RKO (cell line): ENCODE measurements around the gene COA1.
A peak's percentile ranks its signal among the peaks of the same experiment; 100 is the strongest.
"Not testable (repeated sequence)": the region's sequence is repeated elsewhere in the genome, so short reads cannot be mapped to it uniquely, and the experiment has no call there.

Experiments used
- DNase-seq: peaks from one replicate; pipeline ENCODE4 v3.0.0-alpha.2; 2016; ENCODE audit warnings: low spot score

Gene COA1

GRCh38 chr7:43726466-43726865 is 2.9 kb downstream of the COA1 start:
- no peak for DNase-seq

- DNase-seq = no peak
Observed at GRCh38 chr7:43725251-43725650, 4.1 kb downstream of the COA1 start.

DNA sequence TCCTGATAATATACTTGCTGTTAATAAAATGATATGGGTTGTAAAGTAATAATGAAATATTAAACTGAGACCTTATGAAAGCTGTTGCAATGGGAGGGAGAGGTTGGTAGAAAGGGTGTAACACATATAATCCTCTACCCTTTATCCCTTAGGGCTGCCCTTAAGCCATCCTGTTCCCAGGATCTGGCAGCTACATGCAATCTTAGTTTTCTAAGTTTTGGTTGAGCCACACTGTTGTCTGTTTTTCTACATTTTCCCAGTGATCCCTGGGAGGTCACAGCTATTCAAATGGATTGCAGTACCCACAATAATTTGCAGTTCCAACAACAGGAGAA is 6.3 kb downstream of the COA1 start:
- DNase-seq = no peak

DNA sequence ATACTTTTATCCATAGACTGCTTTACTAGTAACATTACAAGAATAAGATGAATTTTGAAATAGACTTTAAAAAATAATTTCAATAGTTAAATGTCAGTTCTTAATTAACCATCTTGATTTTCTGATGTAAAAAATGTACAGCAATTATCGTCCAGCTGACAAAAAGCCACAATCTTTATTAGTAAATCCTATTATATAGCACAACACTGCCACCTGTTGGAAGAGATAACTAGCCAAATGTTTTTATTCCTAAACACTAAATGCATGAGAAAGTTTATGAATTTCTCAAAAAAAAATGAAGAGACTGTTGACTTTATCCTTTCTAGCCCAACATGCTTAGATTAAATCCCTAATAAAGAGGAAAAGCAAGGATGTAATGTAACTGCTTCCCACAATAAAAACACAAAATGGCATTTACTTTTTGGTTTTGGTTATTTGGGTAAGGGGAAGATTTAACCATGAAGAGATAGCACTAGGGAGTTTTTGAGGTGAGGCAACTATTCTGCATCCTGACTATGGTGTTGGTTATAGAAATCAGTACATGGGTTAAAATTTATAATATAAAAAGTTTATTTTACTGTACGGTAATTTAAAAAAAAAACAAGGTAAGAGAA is 8.0 kb downstream of the COA1 start:
- DNase-seq = peak; percentile 60

DNA sequence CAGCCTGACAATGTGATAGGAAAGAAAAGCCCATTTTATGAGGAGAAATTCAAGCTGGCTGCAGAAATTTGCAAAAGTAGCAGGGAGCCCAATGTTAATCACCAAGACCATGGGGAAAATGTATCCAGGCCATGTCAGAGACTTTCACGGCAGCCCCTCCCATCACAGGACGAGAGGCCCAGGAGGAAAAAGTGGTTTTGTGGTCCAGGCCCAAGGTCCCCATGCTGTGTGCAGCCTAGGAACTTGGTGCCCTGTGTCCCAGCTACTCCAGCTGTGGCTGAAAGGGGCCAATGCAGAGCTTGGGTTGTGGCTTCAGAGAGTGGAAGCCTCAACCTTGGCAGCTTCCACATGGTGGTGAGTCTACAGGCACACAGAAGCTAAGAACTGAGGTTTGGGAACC is 12.7 kb downstream of the COA1 start:
- DNase-seq = no peak

DNA sequence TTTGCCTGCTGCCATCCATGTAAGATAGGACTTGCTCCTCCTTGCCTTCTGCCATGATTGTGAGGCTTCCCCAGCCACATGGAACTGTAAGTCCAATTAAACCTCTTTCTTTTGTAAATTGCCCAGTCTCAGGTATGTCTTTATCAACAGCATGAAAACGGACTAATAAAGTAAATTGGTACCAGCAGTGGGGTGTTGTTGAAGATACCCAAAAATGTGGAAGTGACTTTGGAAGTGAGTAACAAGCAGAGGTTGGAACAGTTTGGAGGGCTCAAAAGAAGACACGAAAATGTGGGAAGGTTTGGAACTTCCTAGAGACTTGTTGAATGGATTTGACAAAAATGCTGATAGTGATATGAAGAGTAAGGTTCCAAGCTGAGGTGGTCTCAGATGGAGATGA is 13.4 kb downstream of the COA1 start:
- not testable (repeated sequence) for DNase-seq

- no peak for DNase-seq
Observed at GRCh38 chr7:43711503-43711902, 17.8 kb downstream of the COA1 start.

DNA sequence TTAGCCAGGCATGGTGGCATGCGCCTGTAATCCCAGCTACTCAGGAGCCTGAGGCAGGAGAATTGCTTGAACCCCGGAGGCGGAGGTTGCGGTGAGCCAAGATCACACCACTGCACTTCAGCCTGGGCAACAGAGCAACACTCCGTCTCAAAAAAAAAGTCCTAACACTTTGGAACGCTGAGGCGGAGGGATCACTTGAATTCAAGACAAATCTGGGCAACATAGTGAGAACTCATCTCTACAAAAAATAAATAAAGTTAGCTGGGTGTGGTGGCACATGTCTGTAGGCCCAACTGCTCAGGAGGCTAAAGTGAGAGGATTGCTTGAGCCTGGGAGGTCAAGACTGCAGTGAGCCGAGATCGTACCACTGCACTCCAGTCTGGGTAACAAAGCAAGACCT is 21.3 kb downstream of the COA1 start:
- not testable (repeated sequence) for DNase-seq

DNA sequence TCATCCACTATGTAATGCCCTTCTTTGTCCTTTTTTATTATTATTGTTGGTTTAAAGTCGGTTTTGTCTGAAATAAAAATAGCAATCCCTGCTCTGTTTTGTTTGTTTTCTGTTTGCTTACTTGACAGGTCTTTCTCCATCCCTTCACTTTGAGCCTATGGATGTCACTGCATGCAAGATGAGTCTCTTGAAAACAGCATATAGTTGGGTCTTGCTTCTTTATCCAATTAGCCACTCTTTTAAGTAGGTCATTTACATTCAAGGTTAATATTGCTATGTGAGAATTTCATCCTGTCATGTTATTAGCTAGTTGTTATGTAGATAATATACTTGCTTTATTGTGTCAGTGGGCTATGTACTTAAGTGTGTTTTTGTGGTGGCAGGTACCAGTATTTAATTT is 25.8 kb downstream of the COA1 start:
- no peak for DNase-seq

DNA sequence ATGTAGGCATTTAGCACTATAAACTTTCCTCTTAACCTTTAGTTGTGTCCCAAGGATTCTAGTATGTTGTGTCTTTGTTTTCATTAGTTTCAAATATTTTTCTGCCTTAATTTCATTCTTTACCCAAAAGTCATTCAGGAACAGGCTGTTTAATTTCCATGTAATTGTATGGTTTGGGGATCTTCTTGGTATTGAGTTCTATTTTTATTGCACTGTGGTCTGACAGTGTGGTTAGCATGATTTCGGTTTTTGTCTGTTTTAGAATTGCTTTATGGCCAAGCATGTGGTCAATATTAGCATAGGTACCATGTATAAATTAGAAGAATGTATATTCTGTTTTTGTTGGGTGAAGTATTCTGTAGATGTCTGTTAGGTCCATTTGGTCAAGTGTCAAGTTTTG is 26.3 kb downstream of the COA1 start:
- DNase-seq = no peak

GRCh38 chr7:43701929-43702328 is 27.4 kb downstream of the COA1 start:
- no peak for DNase-seq

- DNase-seq = no peak
Observed at GRCh38 chr7:43701500-43701854, 27.8 kb downstream of the COA1 start.

DNA sequence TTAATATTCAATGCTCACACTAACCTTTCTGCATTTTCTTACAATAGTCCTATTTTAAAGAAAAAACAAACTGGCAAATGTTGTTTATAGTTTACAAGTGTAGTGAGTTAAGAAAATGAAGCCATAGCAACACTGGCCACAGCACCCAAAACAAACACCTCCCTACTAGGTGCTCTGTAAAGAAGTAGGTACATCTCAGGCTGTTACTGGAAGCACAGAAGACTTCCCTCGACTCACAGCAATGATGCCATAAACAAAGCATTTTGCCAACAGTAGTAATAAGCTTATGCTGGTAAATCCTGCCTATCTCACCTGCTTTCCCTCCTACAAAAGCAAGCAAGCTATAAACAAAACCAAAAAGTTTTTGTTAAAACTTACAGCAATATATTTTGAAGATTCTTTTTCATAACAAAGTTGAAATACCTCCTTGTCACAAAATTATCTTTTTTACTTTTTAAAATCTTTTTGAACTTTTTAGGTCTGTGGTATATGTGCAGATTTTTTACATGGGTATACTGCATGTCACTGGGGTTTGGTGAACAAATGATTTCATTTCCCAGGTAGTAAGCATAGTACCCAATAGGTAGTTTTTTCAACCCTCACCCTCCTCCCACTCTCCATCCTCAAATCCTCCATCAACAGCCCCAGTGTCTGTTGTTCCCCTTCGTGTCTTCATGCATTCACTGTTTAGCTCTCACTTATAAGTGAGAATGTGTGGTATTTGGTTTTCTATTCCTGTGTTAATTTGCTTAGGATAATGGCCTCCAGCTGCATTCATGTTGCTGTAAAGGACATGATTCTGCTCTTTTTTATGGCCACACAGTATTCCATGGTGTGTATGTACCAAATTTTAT is 28.4 kb downstream of the COA1 start:
- no peak for DNase-seq

GRCh38 chr7:43700059-43700501 is 29.2 kb downstream of the COA1 start:
- peak; percentile 72 for DNase-seq

DNA sequence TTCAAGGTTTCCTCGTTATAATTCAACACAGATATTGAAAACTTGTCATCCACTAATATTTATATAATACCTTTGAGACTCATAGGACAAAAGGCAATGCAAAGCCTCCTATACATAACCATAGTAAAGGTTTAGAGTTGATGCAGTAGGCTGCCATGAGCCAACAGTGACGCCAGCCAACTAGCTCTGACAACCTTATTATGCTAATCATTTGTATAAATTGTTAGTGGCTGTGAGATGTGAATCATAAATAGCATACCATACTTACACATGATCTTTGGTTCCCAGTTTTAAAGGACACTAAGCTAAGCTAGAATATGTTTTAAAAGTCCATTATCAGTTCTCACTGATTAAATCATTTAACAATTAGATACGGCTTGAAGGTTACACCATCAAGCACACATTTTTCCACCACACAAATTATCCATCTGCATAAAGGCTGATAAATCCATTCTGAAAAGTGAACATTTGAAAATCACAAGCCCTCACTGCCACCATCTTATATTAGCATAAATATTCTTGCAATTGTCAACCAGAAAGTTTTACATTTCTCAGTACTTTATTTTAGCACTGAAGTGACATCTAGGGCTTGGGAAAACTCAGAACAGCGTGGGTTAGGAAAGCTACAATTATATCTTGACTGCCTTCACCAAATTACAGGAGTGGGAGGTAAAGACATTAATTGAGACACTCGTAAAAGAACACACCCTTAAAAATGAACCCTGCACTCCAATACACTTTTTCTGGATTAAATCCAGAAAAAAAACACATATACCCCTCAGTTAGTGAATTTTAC is 30.7 kb downstream of the COA1 start:
- DNase-seq = no peak

DNA sequence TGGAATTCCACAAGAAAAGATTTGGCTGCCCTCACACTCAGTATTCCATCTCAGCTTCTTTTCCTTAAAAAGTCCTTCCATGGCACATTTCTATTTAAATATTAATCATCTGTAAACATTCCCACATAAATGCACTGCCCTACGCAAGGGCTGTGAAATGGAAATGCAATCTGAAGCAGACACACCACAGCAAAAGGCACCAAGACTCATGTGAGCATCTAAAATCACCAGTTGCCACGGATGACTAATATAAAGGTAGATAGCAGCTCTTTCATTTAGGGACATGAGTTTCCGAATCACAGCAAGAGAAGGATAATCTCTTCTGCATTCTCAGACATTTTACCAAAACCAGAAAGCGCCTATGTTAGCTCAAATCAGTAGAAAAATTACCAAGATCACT is 31.6 kb downstream of the COA1 start:
- DNase-seq = no peak

DNA sequence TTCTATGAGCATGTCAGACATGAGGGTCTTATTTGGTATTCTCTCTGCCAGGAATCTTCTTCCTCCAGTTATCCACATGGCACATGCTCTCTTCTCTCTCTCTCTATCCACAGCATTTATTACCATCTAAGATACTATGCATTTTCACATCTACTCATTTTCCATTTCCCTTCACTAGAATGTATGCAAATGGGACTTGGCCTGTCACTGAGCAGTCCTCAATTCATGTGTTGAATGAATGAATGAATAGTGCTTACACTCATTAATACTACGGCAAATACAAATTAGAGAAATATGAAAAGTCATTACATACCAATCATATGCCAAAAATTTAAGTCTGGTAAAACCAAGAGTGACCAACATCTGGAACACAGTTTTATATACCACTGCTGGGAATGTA is 34.0 kb downstream of the COA1 start:
- DNase-seq = no peak

DNA sequence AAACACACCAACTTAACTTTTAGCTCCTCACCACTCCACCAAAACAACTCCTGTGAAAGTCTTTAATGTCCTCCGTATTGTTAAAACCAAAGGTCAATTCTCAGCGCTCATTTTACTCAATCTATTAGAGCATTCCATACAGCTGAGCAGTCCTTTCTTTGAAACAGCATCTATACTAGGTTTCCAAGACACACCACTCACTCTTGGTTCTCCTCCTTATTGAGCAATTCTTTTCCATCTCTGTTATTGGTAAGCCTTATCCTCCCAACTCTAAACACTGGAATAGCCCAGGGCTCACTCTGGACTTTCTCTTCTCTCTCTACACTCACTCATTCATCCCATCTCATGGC is 34.9 kb downstream of the COA1 start:
- DNase-seq = no peak

- no peak for DNase-seq
Observed at GRCh38 chr7:43693687-43694398, 35.5 kb downstream of the COA1 start.

GRCh38 chr7:43692582-43693373 is 36.5 kb downstream of the COA1 start:
- DNase-seq = no peak

DNA sequence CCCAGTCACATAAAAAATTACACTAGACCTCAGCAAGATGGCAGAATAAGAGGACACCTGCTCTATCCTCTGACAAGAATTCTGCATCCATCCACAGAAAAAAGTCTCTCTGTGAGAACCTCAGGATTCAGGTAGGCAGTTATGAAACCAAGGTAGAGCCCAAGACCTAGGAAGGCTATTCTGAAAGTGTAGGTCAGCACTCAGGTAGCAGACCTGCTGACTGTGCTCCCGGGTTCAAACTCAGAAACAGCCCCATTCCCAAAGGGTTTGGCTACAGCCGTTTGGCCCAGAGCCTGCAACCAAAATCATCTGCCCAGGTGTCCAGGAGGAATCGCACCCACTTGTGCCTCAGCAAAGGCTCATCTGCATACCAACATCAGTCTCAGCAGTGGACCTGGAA is 37.7 kb downstream of the COA1 start:
- DNase-seq = no peak

DNA sequence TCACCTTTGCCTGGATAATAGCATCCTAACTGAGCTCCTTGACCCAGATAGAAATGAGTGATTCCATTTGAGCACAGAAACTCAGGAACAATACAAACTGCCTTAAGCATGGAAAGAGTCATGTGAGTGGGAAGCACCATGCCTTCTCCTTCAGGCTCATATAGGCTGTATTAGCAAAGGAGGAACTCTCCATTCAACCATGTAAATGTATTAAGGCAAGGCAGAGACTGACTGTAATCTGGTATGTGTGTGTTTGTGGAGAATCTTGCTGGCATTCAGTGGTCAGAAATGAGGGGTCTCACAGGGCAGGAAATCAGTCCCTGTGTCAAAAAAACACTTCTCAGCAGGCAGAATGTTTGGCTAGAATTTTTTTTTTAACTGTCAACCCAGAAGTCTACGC is 40.2 kb downstream of the COA1 start:
- no peak for DNase-seq
